ENCODE data around the gene CAMTA2.
A peak's percentile ranks its signal among the peaks of the same experiment; 100 is the strongest.

CAMTA2 gene

DNA sequence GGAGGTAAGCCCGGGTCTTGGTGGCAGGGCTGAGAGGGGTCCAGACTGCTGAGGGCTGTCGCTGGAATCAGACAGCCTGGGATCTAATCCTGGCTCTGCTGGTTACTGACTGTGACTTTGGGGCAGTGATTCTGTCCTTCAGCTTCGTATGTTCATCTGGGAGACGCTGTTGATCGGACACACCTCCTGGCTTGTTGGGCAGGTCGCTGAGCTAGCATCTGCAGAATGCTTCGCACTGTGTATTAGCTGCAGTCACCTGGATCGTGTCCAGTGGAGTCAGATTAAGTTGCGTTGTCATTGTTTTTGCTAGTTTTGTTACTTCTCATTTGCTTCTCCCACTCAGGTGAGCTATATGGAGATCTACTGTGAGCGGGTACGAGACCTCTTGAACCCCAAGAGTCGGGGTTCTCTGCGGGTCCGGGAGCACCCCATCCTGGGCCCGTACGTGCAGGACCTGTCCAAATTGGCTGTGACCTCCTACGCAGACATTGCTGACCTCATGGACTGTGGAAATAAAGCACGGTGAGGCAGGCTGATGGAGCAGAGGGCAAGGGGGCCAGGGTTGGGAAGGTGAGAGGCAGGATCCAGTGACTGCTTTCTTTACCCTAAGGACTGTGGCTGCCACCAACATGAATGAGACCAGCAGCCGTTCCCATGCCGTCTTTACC, 14.8 kb upstream of the CAMTA2 start:
- TF ChIP-seq, protein P1, sequence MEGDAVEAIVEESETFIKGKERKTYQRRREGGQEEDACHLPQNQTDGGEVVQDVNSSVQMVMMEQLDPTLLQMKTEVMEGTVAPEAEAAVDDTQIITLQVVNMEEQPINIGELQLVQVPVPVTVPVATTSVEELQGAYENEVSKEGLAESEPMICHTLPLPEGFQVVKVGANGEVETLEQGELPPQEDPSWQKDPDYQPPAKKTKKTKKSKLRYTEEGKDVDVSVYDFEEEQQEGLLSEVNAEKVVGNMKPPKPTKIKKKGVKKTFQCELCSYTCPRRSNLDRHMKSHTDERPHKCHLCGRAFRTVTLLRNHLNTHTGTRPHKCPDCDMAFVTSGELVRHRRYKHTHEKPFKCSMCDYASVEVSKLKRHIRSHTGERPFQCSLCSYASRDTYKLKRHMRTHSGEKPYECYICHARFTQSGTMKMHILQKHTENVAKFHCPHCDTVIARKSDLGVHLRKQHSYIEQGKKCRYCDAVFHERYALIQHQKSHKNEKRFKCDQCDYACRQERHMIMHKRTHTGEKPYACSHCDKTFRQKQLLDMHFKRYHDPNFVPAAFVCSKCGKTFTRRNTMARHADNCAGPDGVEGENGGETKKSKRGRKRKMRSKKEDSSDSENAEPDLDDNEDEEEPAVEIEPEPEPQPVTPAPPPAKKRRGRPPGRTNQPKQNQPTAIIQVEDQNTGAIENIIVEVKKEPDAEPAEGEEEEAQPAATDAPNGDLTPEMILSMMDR (IDR thresholded peaks at IDR 0.05; ENCODE audit: insufficient read depth, missing control alignments), result no peak
- DNase-seq (ENCODE audit: insufficient read length, low spot score), result no peak
- FAIRE-seq, result no peak

DNA sequence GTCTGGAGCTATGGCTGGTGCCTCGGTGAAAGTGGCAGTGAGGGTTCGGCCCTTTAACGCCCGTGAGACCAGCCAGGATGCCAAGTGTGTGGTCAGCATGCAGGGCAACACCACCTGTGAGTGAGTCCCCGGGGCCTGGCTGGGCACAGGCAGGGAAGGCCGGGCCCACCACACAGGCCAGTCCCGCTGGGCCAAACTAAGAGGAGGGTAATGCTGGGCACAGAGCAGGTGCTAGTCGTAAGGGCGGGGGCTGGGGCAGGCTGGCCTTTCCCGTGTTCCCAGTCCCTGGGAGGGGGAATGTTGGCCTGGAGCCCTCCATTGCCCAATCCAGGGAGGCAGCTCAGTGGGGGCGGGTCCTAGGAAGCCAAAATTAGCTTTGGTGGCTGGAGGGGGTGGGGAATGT, 12.8 kb upstream of the CAMTA2 start:
- no peak for FAIRE-seq
- TF ChIP-seq, protein P1 (IDR thresholded peaks at IDR 0.05; ENCODE audit: insufficient read depth, missing control alignments), result no peak
- DNase-seq (ENCODE audit: insufficient read length, low spot score), result no peak

DNA sequence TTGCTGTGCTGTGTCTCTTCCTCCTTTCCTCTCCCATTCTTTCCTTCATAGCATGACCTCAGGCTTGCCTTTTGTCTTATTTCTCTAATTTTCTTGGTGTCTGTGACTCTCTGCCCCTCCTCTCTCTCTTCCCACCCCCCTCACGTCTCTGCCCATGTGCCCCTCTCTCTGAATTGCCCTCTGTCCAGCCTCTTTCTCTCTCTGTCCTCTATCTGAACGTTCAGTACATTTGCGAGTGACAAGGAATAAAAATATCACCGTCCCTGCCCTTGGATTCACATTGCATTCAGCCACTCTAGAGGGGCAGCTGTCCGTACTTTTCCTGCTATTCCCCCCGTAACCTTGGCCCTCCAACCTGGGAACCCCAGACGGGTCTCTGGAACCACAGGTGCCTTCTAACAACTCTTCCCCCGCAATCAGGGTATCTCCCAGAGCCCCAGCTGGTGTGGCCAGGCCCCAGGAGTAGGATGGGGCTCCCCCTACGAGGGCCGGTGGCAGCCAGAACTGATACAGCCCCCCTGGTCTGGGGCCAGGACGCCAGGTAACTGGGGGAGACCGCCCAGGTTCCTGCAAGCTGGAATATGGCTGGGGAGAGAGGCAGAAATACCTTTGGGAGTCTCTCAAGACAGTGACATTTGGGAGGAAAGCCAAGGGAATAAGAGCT, 12.1 kb upstream of the CAMTA2 start:
- FAIRE-seq (no peak), DNase-seq (ENCODE audit: insufficient read length, low spot score) (no peak)
- TF ChIP-seq, protein P1 (IDR thresholded peaks at IDR 0.05; ENCODE audit: insufficient read depth, missing control alignments), result no peak

DNA sequence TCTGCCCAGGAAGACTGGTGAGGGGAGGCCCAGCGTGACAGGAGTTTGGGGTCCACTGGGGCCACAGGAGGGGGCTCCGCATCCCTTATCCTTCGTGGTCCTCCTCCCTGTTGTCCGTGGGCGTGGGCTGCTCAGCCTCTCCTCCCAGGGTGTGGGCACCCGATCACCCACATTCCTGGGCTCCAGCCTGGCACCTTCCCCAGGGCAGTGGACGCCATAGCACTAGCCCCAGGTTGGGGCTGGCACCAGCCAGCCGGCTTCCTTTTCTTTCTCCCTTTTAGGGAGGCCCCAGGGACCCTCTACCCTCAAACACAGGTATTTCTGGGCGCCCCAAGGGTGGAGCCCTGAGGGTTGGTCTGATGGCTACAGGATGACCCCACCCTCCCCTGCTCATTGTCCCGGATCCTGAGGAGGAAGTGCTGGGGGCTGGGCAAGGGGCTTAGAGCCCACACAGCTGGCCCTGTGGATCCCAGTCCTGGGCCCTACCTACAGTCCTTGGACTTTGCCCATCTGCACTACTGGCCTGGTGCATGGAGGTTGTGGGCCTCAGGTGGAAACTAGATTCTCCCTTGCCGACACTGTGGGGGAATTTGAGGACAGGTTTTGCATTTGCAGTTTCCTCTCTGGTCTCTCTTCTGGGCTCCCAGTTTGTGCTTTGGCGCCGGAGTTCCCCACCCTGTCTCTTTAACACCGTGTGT, 11.4 kb upstream of the CAMTA2 start:
- TF ChIP-seq, protein P1 (IDR thresholded peaks at IDR 0.05; ENCODE audit: insufficient read depth, missing control alignments), result no peak
- DNase-seq (ENCODE audit: insufficient read length, low spot score), result no peak
- no peak for FAIRE-seq

DNA sequence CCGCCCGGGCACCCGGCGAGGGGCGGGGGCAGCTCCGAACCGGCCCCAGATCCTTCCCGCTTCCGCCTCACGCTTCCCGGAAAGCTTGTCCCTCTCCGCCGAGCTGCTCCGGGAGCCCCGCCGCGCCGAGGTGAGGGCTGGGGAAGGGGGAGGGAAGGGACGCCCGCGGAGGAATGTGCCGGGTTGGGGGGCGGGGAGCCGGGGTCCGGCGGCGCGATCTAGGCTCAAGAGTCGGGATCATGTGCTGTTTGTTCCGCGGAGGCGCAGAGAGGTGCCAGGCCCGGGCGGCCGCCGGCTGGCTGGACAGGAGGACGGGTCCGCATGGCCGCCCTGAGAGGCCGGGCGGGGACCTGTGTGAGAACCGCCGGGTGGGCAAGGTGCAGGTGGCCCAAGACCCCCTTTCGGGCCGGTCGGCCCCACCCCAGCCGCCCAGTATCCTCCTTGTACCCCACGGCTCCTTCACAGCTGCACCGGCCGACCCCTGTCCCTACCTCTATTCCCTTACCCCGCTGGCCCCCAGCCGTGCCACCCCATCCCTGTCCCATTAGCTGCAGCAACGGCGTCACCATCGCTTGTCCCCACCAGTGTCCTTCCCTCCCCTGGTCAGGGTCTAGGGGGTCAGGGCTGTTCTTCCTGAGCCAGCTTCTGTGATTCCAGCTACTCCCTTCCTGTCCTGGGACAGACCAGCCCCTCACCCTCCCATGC, 10.7 kb upstream of the CAMTA2 start:
- DNase-seq (ENCODE audit: insufficient read length, low spot score), result peak; percentile 52
- TF ChIP-seq, protein P1 (IDR thresholded peaks at IDR 0.05; ENCODE audit: insufficient read depth, missing control alignments), result no peak
- no peak for FAIRE-seq

DNA sequence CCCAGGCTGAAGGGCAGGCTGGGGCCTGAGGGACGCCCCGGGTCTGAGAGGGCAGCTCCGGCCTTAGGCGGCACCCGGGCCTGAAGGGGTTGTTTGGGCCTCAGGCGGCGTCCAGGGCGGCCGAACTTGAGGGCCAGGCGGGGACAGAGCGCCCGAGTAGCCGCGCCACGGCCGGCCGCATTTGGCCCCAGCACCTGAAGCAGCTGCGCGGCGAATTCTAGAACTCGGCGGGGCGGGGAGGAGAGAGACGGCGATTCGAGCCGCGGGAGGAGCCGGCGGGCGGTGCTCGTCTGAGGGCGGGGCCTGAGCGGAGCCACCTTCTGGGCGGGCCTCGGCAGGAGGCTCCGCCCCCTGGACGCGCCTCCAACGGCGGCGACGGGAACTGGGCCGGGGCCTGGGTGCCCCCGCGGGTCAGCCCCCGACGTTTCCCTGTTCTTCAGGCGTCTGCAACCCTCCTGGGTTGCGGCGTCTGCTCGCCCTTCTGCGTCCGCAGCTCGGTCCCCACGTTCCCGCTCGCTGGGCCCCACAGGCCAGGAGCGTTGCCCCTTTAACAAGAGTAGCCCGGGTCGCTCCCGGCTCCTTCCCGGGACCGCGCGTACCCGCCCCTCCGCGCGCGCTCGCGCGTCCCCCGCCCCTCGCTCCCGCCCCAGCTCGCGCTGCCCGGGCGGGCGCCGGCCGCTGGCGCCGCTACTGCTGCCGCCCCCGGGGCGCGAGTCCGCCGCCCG, 10.0 kb upstream of the CAMTA2 start, which contains the start of the genes INCA1 and KIF1C:
Gene INCA1, minus strand, starts transcription at position 221 of the 725 bp plus-strand sequence. CDS start 3,085 bp downstream, outside the sequence.
Gene KIF1C, plus strand, starts transcription at position 649 of the 725 bp plus-strand sequence. CDS start 2,297 bp downstream, outside the sequence.
- TF ChIP-seq, protein P1 (IDR thresholded peaks at IDR 0.05; ENCODE audit: insufficient read depth, missing control alignments), result no peak
- FAIRE-seq (no peak), DNase-seq (ENCODE audit: insufficient read length, low spot score) (peak; percentile 99)

All from D721Med (cell line).